GM18499 (cell line): ENCODE results near the gene RPH3AL.
"Not testable (repeated sequence)": the region's sequence is repeated elsewhere in the genome, so short reads cannot be mapped to it uniquely, and the experiment has no call there.

ENCODE experiments used
- ATAC-seq: cut with Tn5 transposase; IDR thresholded peaks from one replicate; pipeline ENCODE4 v1.9.1; 2021; ENCODE audit warnings: moderate number of reproducible peaks; ENCODE audit not compliant: insufficient read depth, unreplicated experiment

RPH3AL gene

DNA sequence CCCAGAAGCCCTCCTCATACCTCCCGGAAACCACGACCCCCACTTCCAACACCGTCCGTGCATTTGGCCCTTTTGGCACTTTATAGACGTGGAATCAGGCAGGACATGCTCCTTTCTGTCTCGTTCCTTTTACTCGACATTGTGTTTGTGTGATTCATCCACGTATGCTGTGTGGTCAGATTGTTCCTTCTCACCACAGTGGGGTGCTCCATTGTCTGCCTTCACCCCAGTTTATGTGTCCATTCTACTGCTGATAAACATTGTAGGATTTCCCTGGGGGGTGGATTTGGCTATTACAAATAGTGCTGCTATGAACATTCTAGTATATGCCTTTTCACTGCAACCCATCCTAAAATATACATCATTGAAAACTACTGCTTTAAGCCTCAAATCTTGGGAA is 28.9 kb upstream of the RPH3AL start:
- no peak for ATAC-seq

GRCh38 chr17:379531-380465 is 27.2 kb upstream of the RPH3AL start:
- ATAC-seq: no peak

DNA sequence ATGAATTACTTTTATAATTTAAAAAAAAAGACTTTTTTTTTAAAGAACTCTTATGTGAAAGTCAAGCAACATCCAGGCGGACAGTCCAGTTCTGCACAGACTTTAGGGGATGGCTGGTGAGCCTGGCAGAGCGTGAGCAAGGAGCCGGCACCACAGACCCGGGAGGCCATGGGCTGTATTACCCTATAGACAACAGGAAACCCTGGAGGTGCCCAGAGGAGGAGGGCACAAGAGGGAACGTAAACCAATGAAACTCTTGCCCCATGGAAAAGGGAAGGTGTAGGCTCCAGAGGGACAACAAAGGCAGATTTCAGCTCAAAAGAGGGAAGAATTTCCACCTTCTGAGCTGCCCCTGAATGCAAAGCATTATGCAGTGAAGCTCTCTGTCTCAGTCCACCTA is 25.5 kb upstream of the RPH3AL start:
- no peak for ATAC-seq

- no peak for ATAC-seq
These were observed 24.6 kb upstream of the RPH3AL start for GRCh38 chr17:376936-377863.

- no peak for ATAC-seq
These were observed 21.1 kb upstream of the RPH3AL start for GRCh38 chr17:373613-374230.

GRCh38 chr17:372157-373152 is 19.8 kb upstream of the RPH3AL start:
- no peak for ATAC-seq

- ATAC-seq: no peak
These were observed 19.0 kb upstream of the RPH3AL start for GRCh38 chr17:371583-371982.

DNA sequence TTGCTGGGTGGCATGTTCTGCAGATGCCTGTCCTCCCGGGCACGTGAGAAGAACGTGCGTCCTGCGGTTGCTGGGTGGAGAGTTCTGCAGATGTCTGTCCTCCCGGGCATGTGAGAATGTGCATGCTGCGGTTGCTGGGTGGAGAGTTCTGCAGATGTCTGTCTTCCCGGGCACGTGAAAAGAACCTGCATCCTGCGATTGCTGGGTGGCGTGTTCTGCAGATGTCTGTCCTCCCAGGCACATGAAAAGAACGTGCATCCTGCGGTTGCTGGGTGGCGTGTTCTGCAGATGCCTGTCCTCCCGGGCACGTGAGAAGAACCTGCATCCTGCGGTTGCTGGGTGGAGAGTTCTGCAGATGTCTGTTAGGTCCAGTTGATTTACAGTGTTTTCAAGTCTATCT is 15.0 kb upstream of the RPH3AL start:
- ATAC-seq: not testable (repeated sequence)

DNA sequence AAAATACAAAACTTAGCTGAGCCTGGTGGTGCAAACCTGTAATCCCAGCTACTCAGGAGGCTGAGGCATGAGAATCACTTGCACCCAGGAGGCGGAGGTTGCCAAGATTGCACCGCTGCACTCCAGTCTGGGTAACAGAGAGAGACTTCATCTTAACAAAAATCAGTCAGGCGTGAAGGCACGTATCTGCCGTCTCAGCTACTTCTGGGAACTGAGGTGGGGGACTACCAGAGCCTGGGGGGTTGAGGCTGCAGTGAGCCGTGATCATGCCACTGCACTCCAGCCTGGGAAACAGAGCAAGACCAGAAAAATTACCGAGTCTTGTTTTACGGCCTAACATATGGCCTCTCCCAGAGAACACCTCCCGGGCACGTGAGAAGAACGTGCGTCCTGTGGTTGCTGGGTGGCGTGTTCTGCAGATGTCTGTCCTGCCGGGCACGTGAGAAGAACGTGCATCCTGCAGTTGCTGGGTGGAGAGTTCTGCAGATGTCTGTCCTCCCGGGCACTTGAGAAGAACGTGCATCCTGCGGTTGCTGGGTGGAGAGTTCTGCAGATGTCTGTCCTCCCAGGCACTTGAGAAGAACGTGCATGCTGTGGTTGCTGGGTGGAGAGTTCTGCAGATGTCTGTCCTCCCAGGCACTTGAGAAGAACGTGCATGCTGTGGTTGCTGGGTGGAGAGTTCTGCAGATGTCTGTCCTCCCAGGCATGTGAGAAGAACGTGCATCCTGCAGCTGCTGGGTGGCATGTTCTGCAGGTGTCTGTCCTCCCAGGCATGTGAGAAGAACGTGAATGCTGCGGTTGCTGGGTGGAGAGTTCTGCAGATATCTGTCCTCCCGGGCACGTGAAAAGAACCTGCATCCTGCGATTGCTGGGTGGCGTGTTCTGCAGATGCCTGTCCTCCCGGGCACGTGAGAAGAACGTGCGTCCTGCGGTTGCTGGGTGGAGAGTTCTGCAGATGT is 14.3 kb upstream of the RPH3AL start:
- not testable (repeated sequence) for ATAC-seq

DNA sequence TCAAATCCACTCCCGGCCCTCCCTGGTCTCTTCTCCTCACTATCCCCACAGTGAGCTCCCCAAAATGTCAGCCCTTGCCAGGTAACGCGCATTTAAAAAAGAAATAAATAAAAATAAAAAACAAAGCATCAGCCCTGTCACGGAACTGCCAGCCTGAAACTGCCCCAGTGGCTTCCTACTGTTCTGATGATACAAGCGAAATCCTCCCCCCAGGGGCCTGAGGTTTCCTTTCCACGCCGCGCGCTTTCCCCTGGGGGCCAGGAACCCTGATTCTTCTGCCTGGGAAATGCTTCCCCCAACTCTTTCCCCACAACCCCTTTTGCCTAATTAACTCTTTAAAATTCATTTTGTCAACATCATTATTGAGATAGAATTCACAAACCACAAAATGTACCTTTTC is 12.2 kb upstream of the RPH3AL start:
- no peak for ATAC-seq

DNA sequence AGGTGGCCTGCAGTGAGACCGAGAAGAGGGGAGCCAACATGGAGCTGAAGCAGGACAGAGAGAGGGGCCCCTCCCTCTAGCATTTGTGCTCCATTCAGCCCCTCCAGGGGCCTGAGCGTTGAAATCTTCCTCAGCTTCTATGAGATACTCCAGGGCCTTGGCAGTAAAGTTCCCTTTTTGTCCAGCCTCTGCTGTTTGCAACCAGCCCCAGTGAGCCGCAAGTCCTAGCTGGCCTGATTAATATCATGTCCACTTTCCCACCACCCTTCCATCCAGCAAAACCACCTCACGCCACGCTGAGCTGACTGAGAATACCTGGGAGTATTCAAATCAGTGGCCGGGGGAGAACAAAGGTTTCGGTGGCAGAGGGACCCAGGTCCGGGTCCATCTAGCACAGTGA is 11.7 kb upstream of the RPH3AL start:
- no peak for ATAC-seq

DNA sequence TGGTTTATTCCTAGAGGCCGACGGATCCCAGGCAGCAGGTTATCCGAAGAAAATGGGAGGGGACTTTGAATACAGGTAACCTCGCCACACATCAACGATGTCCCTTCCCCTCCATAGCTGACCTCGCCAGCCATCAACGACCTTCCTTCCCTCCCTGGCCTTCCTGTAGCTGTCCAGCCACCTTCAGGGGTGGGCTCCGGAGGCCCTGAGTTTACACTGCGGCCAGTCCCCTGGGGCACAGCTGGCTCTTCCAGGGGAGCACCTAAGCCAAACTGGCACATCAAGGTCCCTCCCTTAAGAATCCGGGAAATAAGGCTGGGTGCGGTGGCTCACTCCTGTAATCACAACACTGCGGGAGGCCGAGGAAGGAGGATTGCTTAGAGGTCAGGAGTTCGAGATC is 10.1 kb upstream of the RPH3AL start:
- no peak for ATAC-seq

DNA sequence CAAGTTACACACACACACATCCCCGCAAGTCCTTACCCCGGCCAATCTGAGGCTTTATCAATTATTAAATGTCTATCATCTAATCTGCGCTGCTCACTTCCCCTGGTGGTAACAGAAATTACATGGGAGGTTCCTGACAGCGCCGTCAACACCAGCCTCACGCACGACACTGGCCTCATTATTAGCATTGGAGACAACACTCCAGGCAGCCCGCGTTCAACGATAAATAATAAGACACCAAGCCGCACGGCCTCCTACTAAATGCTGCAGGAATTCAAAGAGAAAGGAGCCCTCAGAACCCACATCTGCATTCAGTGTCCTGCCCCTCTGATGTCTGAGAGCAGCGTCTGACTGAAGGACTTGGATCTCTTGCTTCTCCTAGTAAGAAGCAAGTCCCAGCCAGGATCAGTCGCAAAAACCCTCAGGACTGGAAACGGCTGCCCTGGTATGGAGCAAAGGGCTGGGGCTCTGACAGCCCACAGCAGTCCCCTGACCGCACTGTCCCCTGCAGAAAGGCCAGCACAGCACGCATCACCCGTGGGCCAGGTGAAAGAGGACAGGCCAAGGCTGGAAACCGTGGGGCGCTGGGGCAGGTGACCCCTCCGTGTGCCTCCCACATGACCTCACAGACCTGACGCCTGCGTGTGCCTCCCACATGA is 7.6 kb upstream of the RPH3AL start:
- ATAC-seq: no peak

GRCh38 chr17:358491-359151 is 6.0 kb upstream of the RPH3AL start:
- ATAC-seq: no peak

DNA sequence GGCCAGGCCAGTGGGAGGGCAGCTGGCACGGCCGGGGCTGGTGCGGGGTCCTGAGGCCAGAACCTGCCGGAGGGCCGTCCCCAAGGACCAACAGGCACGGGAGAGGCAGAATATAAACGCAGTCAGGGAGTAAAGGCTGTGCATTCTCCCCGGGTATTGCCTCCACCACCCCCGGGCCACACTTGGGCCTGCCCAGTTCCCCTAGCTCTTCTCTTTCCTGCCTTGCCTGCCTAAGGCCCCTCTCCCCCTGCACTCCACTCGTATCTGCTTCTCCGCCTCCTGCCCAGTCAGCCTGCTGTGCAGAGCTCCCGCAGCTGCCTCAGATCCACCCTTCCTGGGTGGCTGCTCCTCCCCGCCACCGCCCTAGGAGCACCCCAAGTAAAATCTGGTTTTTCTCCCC is 5.0 kb upstream of the RPH3AL start:
- no peak for ATAC-seq

DNA sequence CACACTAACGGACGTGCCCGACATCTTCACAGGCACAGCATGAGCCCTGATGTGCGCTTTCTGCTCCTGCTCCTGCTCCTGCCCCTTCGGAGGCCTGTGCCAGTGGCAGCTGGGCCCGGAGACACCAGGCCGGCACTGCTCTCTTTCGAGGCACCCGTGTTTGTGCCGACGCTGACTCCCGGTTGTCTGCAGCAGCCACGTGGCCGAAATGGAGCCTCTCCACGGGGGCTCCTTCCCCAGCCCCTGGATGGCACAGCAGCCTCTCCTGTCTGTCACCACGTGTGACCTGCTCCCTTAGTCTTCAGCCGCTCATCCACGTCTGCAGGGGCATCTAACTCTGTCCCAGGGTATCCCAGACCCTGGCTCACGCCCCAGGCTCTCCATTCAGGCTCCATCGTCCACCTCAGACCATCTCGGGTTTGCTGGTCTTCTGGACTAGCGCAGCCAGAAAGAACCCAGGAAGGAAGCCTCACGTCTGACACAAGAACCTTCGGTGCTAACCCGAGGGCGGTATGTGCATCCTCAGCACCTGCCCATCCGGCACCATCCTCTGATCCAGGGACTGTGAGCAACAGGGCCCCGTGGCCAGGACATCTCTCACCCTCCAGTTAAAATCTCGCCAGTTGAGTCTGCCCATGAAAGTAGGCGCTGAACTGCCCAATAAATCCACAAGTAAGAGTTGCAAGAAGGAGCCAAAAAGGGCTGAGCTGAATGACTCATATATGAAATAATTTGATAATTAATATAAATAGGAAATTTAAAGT is 4.2 kb upstream of the RPH3AL start:
- ATAC-seq: no peak
